Stomach (tissue), 9 donors: Measurements from ENCODE around the gene ANKRD44. TPM values are rescaled to one million over a fixed set of nuclear protein-coding genes. Genes with fewer than 3 reads are reported as not detected.

Source experiments
- DNase-seq, 2 donors: peaks; one replicate each; pipeline versions ENCODE4 v3.0.0 to v3.0.0-alpha.2; 2013 to 2019
- H3K27ac ChIP-seq, 5 donors: fragments of 200-600 bp in 4 of 5; sonication (generic) in 4 of 5; one replicate each; pipeline ENCODE4 v1.5.1; 2013 to 2019; ENCODE audit warnings: mild to moderate bottlenecking in 1 of 5, moderate library complexity in 1 of 5
- H3K27me3 ChIP-seq, 3 donors: fragments of 200-600 bp; sonication (generic); one replicate each; pipeline ENCODE4 v1.5.1; 2017 to 2019; ENCODE audit warnings: mixed run types in 1 of 3
- H3K36me3 ChIP-seq, 4 donors: fragments of 200-600 bp; sonication (generic); 1 replicate in 3 of 4; 2 replicates in 1 of 4; pipeline ENCODE4 v1.5.1; 2016 to 2019
- H3K4me1 ChIP-seq, 4 donors: fragments of 200-600 bp; sonication (generic); one replicate each; pipeline ENCODE4 v1.5.1; 2016 to 2019
- H3K4me3 ChIP-seq, 4 donors: fragments of 200-600 bp; sonication (generic) in 3 of 4; one replicate each; pipeline ENCODE4 v1.5.1; 2016 to 2019; ENCODE audit warnings: mild to moderate bottlenecking in 1 of 4
- H3K9me3 ChIP-seq, 4 donors: fragments of 200-600 bp; sonication (generic); one replicate each; pipeline ENCODE4 v1.5.1; 2016 to 2019
- CTCF ChIP-seq, 7 experiments: fragments of 450-650 bp in 4 of 7; fragments of 200-600 bp in 3 of 7; sonication (generic) in 3 of 7; IDR thresholded peaks; one replicate each; pipeline ENCODE4 v1.5.1; 2016 to 2019; ENCODE audit warnings: antibody characterized with exemption in 7 of 7, control low read depth in 2 of 7, mild to moderate bottlenecking in 1 of 7
- EP300 ChIP-seq: sonication (generic); formaldehyde crosslinking; IDR thresholded peaks from one replicate; pipeline ENCODE4 v1.6.1; 2017; ENCODE audit warnings: antibody characterized with exemption
- POLR2A ChIP-seq, 4 donors: fragments of 450-650 bp; IDR thresholded peaks; one replicate each; pipeline ENCODE4 v1.6.1; 2016; ENCODE audit warnings: antibody characterized with exemption in 4 of 4, control low read depth in 2 of 4, mild to moderate bottlenecking in 1 of 4, moderate library complexity in 1 of 4
- POLR2AphosphoS5 ChIP-seq, 3 donors: sonication (generic); formaldehyde crosslinking; IDR thresholded peaks; one replicate each; pipeline ENCODE4 v1.6.1; 2016; ENCODE audit warnings: antibody characterized with exemption in 3 of 3
- WGBS, 5 donors: extraction: QIAGEN DNeasy Blood & Tissue Kit in 3 of 5; methylation state at CpG; one replicate each; pipeline versions ENCODE4 v1.1.5 to v1.1.7; 2013 to 2018; 5-methylcytosine and 5-hydroxymethylcytosine counted together
- intact Hi-C: fragments of 100-400 bp; cut with DNase I; formaldehyde crosslinking; loops from one replicate; pipeline ENCODE4 v1.15.1; 2023; ENCODE audit warnings: low total_unique reads
- polyA plus RNA-seq, 3 donors: library from polyadenylated mRNA; stranded (reverse); fragments of 200-250 nt; gene quantifications; one replicate each; pipeline ENCODE4 v1.2.3, GENCODE V29; 2013
- total RNA-seq, 5 donors: library from RNA; depleted of rRNA; stranded (reverse); fragments of >200 nt; gene quantifications; one replicate each; pipeline versions ENCODE4 v1.1.0 to v1.2.3, GENCODE V29; 2014 to 2016
- donor health status: healthy with polysubstance abuse.
- donor health status: Bipolar disorder and iron deficiency.
- donor health status: healthy.

The ANKRD44 gene
- total and polyA plus RNA-seq, 8 donors: 1.2 to 58.4 (median 7.0) TPM

- Histone ChIP-seq H3K9me3 (no peaks in the 10 kb centered on the region), H3K27me3 (no peaks in the 10 kb centered on the region), H3K4me1 (peaks cover 0 to 14% (median 6%) of the 10 kb centered on the region in 4 donors), H3K36me3 (peaks cover 0 to 5% (median 2%) of the 10 kb centered on the region in 4 donors), H3K4me3 (no peak overlapping the region), H3K27ac (no peak overlapping the region)
- intact Hi-C loops: no loop called here
- peak; percentile 50 to 58 for DNase-seq
- WGBS, 5 donors: 55 to 74% (median 66%) methylated on average over 6 of the region's 6 CpGs
- TF ChIP-seq EP300 (no peak), POLR2A (IDR thresholded peaks at IDR 0.05) (no peak), CTCF (IDR thresholded peaks at IDR 0.05) (no peak), POLR2AphosphoS5 (IDR thresholded peaks at IDR 0.05) (no peak)
Measured at GRCh38 chr2:197184959-197185586, 125.5 kb downstream of the ANKRD44 start.

GRCh38 chr2:197183355-197183754, 127.2 kb downstream of the ANKRD44 start:
- TF ChIP-seq POLR2A (IDR thresholded peaks at IDR 0.05) (no peak), CTCF (IDR thresholded peaks at IDR 0.05) (no peak), POLR2AphosphoS5 (IDR thresholded peaks at IDR 0.05) (no peak)
- H3K27ac ChIP-seq: no peak overlapping the region
- H3K36me3 ChIP-seq: peaks cover 0 to 5% (median 2%) of the 10 kb centered on the region in 4 donors
- H3K4me3 ChIP-seq: no peak overlapping the region
- peaks cover 0 to 18% (median 8%) of the 10 kb centered on the region in 4 donors for H3K4me1 ChIP-seq
- intact Hi-C loops: no loop called here
- no peaks in the 10 kb centered on the region for H3K9me3 ChIP-seq
- no peak for DNase-seq
- H3K27me3 ChIP-seq: no peaks in the 10 kb centered on the region

GRCh38 chr2:197182668-197183067, 127.9 kb downstream of the ANKRD44 start:
- H3K36me3 ChIP-seq: peaks cover 0 to 5% (median 2%) of the 10 kb centered on the region in 4 donors
- no peak for DNase-seq
- TF ChIP-seq POLR2AphosphoS5 (IDR thresholded peaks at IDR 0.05): no peak
- no peak for TF ChIP-seq EP300
- TF ChIP-seq POLR2A (IDR thresholded peaks at IDR 0.05): no peak
- no peak for TF ChIP-seq CTCF (IDR thresholded peaks at IDR 0.05)
- peaks cover 0 to 18% (median 8%) of the 10 kb centered on the region in 4 donors for H3K4me1 ChIP-seq
- H3K27ac ChIP-seq: no peak overlapping the region
- 75 to 96% (median 92%) methylated on average over 1 of the region's 1 CpG for WGBS, 5 donors
- intact Hi-C loops: no loop called here
- no peaks in the 10 kb centered on the region for H3K27me3 ChIP-seq
- H3K9me3 ChIP-seq: no peaks in the 10 kb centered on the region
- no peak overlapping the region for H3K4me3 ChIP-seq

- no peak for DNase-seq
- Histone ChIP-seq H3K36me3 (peaks cover 0 to 5% (median 2%) of the 10 kb centered on the region in 4 donors), H3K27me3 (no peaks in the 10 kb centered on the region), H3K4me3 (no peak overlapping the region), H3K4me1 (peaks cover 0 to 18% (median 5%) of the 10 kb centered on the region in 4 donors), H3K27ac (no peak overlapping the region), H3K9me3 (no peaks in the 10 kb centered on the region)
- intact Hi-C loops: no loop called here
- WGBS, 5 donors: 70 to 81% (median 73%) methylated on average over 5 of the region's 5 CpGs
- no peak for TF ChIP-seq EP300
- no peak for TF ChIP-seq POLR2A (IDR thresholded peaks at IDR 0.05)
- TF ChIP-seq CTCF (IDR thresholded peaks at IDR 0.05): no peak
- no peak for TF ChIP-seq POLR2AphosphoS5 (IDR thresholded peaks at IDR 0.05)
Measured at GRCh38 chr2:197181491-197181890, 129.1 kb downstream of the ANKRD44 start.
